CD4-positive, CD25-positive, alpha-beta regulatory T cell (primary cell): Measurements from ENCODE around the gene ARHGAP30. TPM values are rescaled to one million over a fixed set of nuclear protein-coding genes. Genes with fewer than 3 reads are reported as not detected.

Source experiments
- ATAC-seq, 2 donors: fragments of 150-1000 bp; cut with Tn5 transposase; one replicate each; pipeline ENCODE4 v1.10.0; 2021; ENCODE audit warnings: low read depth in 2 of 2, moderate number of reproducible peaks in 2 of 2, moderate library complexity in 1 of 2
- DNase-seq, 3 donors: peaks; one replicate each; pipeline versions ENCODE4 v3.0.0 to v3.0.0-alpha.2; 2012 to 2022; ENCODE audit warnings: mixed read lengths in 1 of 3
- H3K27ac ChIP-seq: one replicate; pipeline ENCODE4 v1.7.0; 2013; ENCODE audit warnings: mild to moderate bottlenecking, low read length; ENCODE audit not compliant: insufficient read depth, poor library complexity, severe bottlenecking
- H3K27me3 ChIP-seq: one replicate; pipeline ENCODE4 v1.7.0; 2013; ENCODE audit warnings: low read length; ENCODE audit not compliant: control insufficient read depth, insufficient read depth
- H3K36me3 ChIP-seq: one replicate; pipeline ENCODE4 v1.7.0; 2013; ENCODE audit warnings: mild to moderate bottlenecking, low read length, moderate library complexity; ENCODE audit not compliant: control insufficient read depth, insufficient read depth
- H3K4me1 ChIP-seq: 2 replicates; pipeline ENCODE4 v1.7.0; 2013; ENCODE audit warnings: mild to moderate bottlenecking, low read length; ENCODE audit not compliant: insufficient read depth, control insufficient read depth, poor library complexity, severe bottlenecking
- H3K4me3 ChIP-seq: one replicate; pipeline ENCODE4 v1.7.0; 2013; ENCODE audit warnings: low read depth, mild to moderate bottlenecking, low read length, moderate library complexity
- H3K9me3 ChIP-seq, 2 experiments: 1 replicate in 1 of 2; 2 replicates in 1 of 2; pipeline ENCODE4 v1.7.0; 2013; ENCODE audit warnings: low read length in 2 of 2, mild to moderate bottlenecking in 1 of 2, moderate library complexity in 1 of 2; ENCODE audit not compliant: control insufficient read depth in 2 of 2
- H3K27ac Mint-ChIP-seq, 3 donors: one replicate each; pipeline ENCODE4 v1.8.0; 2020 to 2022; ENCODE audit warnings: mild to moderate bottlenecking in 3 of 3, mixed read lengths in 3 of 3, moderate library complexity in 2 of 3
- H3K27me3 Mint-ChIP-seq: one replicate; pipeline ENCODE4 v1.8.0; 2022; ENCODE audit warnings: mild to moderate bottlenecking, mixed read lengths
- H3K36me3 Mint-ChIP-seq: one replicate; pipeline ENCODE4 v1.8.0; 2020; ENCODE audit warnings: mixed read lengths
- H3K4me1 Mint-ChIP-seq, 4 donors: one replicate each; pipeline ENCODE4 v1.8.0; 2020 to 2022; ENCODE audit warnings: mixed read lengths in 4 of 4, mild to moderate bottlenecking in 1 of 4
- H3K4me3 Mint-ChIP-seq, 4 donors: one replicate each; pipeline ENCODE4 v1.8.0; 2020 to 2022; ENCODE audit warnings: mild to moderate bottlenecking in 4 of 4, mixed read lengths in 4 of 4, moderate library complexity in 3 of 4
- H3K9me3 Mint-ChIP-seq, 7 donors: one replicate each; pipeline ENCODE4 v1.8.0; 2020 to 2022; ENCODE audit warnings: mixed read lengths in 7 of 7, mild to moderate bottlenecking in 3 of 7, moderate library complexity in 2 of 7
- polyA plus RNA-seq, 4 donors: library from polyadenylated mRNA; unstranded; fragments of 300-500 nt; fragmentation: Illumina TruSeq; gene quantifications; one replicate each; pipeline ENCODE4 v1.2.3, GENCODE V29; 2021
- total RNA-seq: library from RNA; stranded (reverse); gene quantifications from one replicate; pipeline ENCODE4 v1.2.3, GENCODE V29; 2022

The ARHGAP30 gene
- total and polyA plus RNA-seq, 5 donors from 2014 or later = 144 to 204 (median 152) TPM

- peaks cover 0 to 2% (median 0%) of the 10 kb centered on the region in 7 donors for H3K9me3 Mint-ChIP-seq
- H3K36me3 Mint-ChIP-seq = peaks cover 39% of the 10 kb centered on the region
- H3K27ac ChIP-seq = peak overlapping the region; percentile 6
- H3K9me3 ChIP-seq = no peaks in the 10 kb centered on the region
- no peaks in the 10 kb centered on the region for H3K27me3 ChIP-seq
- no peaks in the 10 kb centered on the region for H3K27me3 Mint-ChIP-seq
- H3K4me3 ChIP-seq = no peak overlapping the region
- H3K4me1 Mint-ChIP-seq = peaks cover 11 to 46% (median 29%) of the 10 kb centered on the region in 4 donors
- peak overlapping the region in 2 of 4 donors; percentile 53 to 88 for H3K4me3 Mint-ChIP-seq
- DNase-seq = no peak
- peaks cover 62% of the 10 kb centered on the region for H3K36me3 ChIP-seq
- ATAC-seq = no peak
- H3K27ac Mint-ChIP-seq = peak overlapping the region in 2 of 3 donors; percentile 82 to 83
- peaks cover 17% of the 10 kb centered on the region for H3K4me1 ChIP-seq
These were observed 20.6 kb downstream of the ARHGAP30 start for GRCh38 chr1:161048949-161049722.

- peaks cover 0 to 2% (median 0%) of the 10 kb centered on the region in 7 donors for H3K9me3 Mint-ChIP-seq
- H3K27ac ChIP-seq = peak overlapping the region; percentile 93
- peak overlapping the region; percentile 57 to 99 (median 85) for H3K27ac Mint-ChIP-seq
- ATAC-seq = no peak
- no peaks in the 10 kb centered on the region for H3K27me3 ChIP-seq
- H3K27me3 Mint-ChIP-seq = no peaks in the 10 kb centered on the region
- DNase-seq = no peak
- peaks cover 52% of the 10 kb centered on the region for H3K36me3 ChIP-seq
- peaks cover 34% of the 10 kb centered on the region for H3K36me3 Mint-ChIP-seq
- no peak overlapping the region for H3K4me3 ChIP-seq
- no peaks in the 10 kb centered on the region for H3K9me3 ChIP-seq
- peaks cover 11 to 48% (median 31%) of the 10 kb centered on the region in 4 donors for H3K4me1 Mint-ChIP-seq
- H3K4me3 Mint-ChIP-seq = peak overlapping the region in 3 of 4 donors; percentile 62 to 96 (median 93)
- H3K4me1 ChIP-seq = peaks cover 24% of the 10 kb centered on the region
These were observed 22.0 kb downstream of the ARHGAP30 start for GRCh38 chr1:161047436-161048420.

GRCh38 chr1:161046605-161047228 lies 23.0 kb downstream of the ARHGAP30 start:
- ATAC-seq (no peak), DNase-seq (no peak)
- peaks cover 37% of the 10 kb centered on the region for H3K36me3 Mint-ChIP-seq
- H3K27me3 Mint-ChIP-seq = no peaks in the 10 kb centered on the region
- H3K36me3 ChIP-seq = peaks cover 53% of the 10 kb centered on the region
- peaks cover 12 to 54% (median 38%) of the 10 kb centered on the region in 4 donors for H3K4me1 Mint-ChIP-seq
- peak overlapping the region; percentile 57 to 99 (median 99) for H3K27ac Mint-ChIP-seq
- peaks cover 0 to 2% (median 0%) of the 10 kb centered on the region in 7 donors for H3K9me3 Mint-ChIP-seq
- H3K27me3 ChIP-seq = no peaks in the 10 kb centered on the region
- no peaks in the 10 kb centered on the region for H3K9me3 ChIP-seq
- H3K27ac ChIP-seq = peak overlapping the region; percentile 93
- H3K4me1 ChIP-seq = peaks cover 25% of the 10 kb centered on the region
- peak overlapping the region; percentile 99 for H3K4me3 ChIP-seq
- H3K4me3 Mint-ChIP-seq = peak overlapping the region; percentile 93 to 96 (median 96)

- Mint-ChIP-seq H3K36me3 (peaks cover 41% of the 10 kb centered on the region), H3K4me3 (peak within 1 kb of the TSS; percentile 93 to 96 (median 96)), H3K27me3 (no peaks in the 10 kb centered on the region), H3K27ac (peak within 1 kb of the TSS; percentile 99), H3K9me3 (peaks cover 0 to 2% (median 0%) of the 10 kb centered on the region in 7 donors), H3K4me1 (peaks cover 16 to 60% (median 42%) of the 10 kb centered on the region in 4 donors)
- peaks cover 53% of the 10 kb centered on the region for H3K36me3 ChIP-seq
- ATAC-seq (peak; percentile 81 to 84), DNase-seq (peak; percentile 89 to 97 (median 95))
- H3K27ac ChIP-seq = peak within 1 kb of the TSS; percentile 93
- peaks cover 30% of the 10 kb centered on the region for H3K4me1 ChIP-seq
- H3K9me3 ChIP-seq = no peaks in the 10 kb centered on the region
- H3K27me3 ChIP-seq = no peaks in the 10 kb centered on the region
- peak within 1 kb of the TSS; percentile 99 for H3K4me3 ChIP-seq
These were observed 23.7 kb downstream of the ARHGAP30 start, which contains the start of gene USF1 for GRCh38 chr1:161045736-161046604. Gene USF1 (minus strand): TSS chr1:161045977. CDS start chr1:161043275, 2,702 bp downstream.

- Mint-ChIP-seq H3K36me3 (peaks cover 44% of the 10 kb centered on the region), H3K27me3 (no peaks in the 10 kb centered on the region), H3K4me3 (peak overlapping the region; percentile 93 to 96 (median 96)), H3K4me1 (peaks cover 16 to 60% (median 42%) of the 10 kb centered on the region in 4 donors), H3K27ac (peak overlapping the region; percentile 99), H3K9me3 (peaks cover 0 to 2% (median 0%) of the 10 kb centered on the region in 7 donors)
- peak overlapping the region; percentile 99 for H3K4me3 ChIP-seq
- peaks cover 30% of the 10 kb centered on the region for H3K4me1 ChIP-seq
- H3K36me3 ChIP-seq = peaks cover 52% of the 10 kb centered on the region
- peak; percentile 39 to 82 (median 53) for DNase-seq
- peak; percentile 31 to 38 for ATAC-seq
- H3K27me3 ChIP-seq = no peaks in the 10 kb centered on the region
- H3K9me3 ChIP-seq = no peaks in the 10 kb centered on the region
- H3K27ac ChIP-seq = peak overlapping the region; percentile 93
These were observed 24.6 kb downstream of the ARHGAP30 start for GRCh38 chr1:161044908-161045735.

- no peak for ATAC-seq
These were observed 25.2 kb downstream of the ARHGAP30 start for GRCh38 chr1:161044535-161044907.

More at GRCh38 chr1:161044535-161044907, 25.2 kb downstream of the ARHGAP30 start:
- Mint-ChIP-seq H3K36me3 (peaks cover 41% of the 10 kb centered on the region), H3K27ac (peak overlapping the region; percentile 97 to 99 (median 97)), H3K27me3 (no peaks in the 10 kb centered on the region), H3K9me3 (peaks cover 0 to 2% (median 0%) of the 10 kb centered on the region in 7 donors), H3K4me3 (peak overlapping the region; percentile 93 to 96 (median 96)), H3K4me1 (peaks cover 16 to 65% (median 43%) of the 10 kb centered on the region in 4 donors)
- no peaks in the 10 kb centered on the region for H3K27me3 ChIP-seq
- peaks cover 52% of the 10 kb centered on the region for H3K36me3 ChIP-seq
- DNase-seq = peak in 2 of 3 donors; percentile 35 to 50
- peak overlapping the region; percentile 93 for H3K27ac ChIP-seq
- H3K4me1 ChIP-seq = peaks cover 31% of the 10 kb centered on the region
- H3K9me3 ChIP-seq = no peaks in the 10 kb centered on the region
- peak overlapping the region; percentile 99 for H3K4me3 ChIP-seq
